ENCODE results near the gene CLCF1.

- TF ChIP-seq CTCF (IDR thresholded peaks at IDR 0.05) (no peak), POLR2A (IDR thresholded peaks at IDR 0.05) (no peak), EP300 (IDR thresholded peaks at IDR 0.05) (no peak)
Observed at GRCh38 chr11:67320011-67320410, 53.4 kb downstream of the CLCF1 start.
